NCI-H2196 treated with DMSO at 0.1 percent for 48 hours (cell line): ENCODE results near the gene ABL2.
"Not testable (repeated sequence)": the region's sequence is repeated elsewhere in the genome, so short reads cannot be mapped to it uniquely, and the experiment has no call there.

Experiments used
- DNase-seq: peaks from one replicate; lab custom pipeline; 2025; ENCODE audit not compliant: unreplicated experiment; lab: John Stamatoyannopoulos, UW

ABL2 gene

DNA sequence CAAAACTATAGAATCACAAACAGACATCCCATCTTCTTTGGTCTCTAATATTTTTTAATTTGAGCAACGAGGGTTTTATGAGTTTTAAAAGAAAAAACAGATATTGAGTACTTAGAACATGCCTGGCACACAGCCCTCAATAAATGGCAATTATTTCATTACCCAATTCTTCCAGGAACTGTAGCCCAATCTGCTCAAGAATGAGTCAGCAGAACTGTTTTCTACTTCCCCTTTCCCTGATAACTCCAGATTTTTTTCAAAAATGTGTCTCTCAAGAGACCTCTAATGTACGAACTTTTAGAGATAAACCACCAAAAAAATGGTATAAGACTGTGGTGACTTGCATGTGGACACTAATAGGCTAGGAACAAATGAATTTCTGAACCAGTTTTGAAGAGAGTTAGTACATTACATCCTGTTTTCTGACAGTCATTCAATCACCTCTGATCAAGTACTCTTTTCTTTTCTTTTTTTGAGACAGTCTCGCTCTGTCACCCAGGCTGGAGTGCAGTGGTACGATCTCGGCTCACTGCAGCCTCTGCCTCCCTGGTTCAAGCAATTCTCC lies 11.5 kb downstream of the ABL2 start:
- DNase-seq: no peak

DNA sequence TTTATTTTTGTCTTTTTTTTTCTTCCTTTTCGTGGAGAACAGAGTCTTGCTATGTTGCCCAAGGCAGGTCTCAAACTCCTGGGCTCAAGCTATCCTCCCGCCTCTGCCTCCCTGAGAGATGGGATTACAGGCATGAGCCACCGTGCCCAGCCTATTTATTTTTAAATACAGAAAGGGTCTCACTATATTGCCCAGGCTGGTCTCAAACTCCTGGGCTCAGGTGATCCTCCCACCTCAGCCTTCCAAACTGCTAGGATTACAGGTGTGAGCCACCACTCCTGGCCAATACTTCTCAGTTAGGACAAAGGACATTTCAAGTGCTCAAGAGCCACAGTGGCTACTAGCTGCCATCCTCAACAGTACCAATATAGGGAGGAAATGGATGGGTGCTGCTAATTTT lies 16.2 kb downstream of the ABL2 start:
- DNase-seq: not testable (repeated sequence)

DNA sequence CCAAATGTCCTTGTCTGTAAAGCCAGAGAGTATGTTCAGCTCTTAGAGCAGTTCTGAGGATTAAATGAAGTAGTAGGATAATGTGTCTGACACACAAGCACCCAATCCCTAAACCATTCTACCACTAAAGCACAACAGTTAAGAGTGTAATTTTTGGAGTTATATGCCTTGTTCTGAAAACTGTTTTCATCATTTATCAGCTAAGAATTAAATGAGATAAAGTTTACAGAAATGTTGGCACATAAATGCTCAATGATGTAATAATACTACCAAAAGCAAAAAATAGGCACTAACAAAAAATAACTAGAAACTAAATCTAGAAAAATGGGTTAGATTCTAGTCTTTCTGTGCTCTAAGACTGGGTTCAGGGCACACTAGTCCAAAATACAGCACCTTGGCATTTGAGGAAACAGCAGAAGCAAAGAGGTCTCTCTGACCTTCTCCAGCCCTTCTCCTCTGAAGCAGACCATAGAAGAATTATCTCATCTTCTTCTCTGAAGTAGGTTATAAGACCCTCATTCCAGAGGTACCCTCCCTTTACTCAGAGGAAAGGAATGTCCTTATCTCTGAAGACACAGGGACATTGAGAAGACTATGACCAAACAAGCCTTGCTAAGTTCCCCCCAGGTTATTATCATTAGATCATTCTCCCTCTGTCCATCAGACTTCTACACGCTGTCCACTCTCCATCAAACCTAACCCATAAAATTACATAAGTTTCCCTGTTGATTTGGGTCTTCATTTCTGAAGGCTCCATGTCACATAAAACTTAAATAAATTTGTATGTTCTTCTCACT lies 20.6 kb downstream of the ABL2 start:
- no peak for DNase-seq

DNA sequence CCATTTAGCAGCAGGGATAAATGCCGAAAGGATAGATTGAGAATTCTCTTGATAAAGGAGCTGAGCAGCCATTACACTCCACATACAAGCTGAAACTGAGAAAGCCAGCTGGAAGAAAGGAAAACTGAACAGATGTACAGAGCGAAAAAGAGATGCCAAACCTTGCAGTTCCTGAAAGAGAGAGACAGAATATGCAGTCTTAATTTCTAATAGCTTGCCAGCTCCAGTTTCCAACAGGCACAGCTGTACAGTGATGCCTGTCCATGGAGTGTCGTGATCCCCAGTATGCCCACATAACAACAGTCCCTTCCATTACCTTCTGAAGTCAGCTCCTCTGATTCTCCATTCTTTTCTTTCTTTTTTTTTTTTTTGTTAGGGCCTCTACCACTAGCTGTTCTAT lies 22.7 kb downstream of the ABL2 start:
- no peak for DNase-seq

DNA sequence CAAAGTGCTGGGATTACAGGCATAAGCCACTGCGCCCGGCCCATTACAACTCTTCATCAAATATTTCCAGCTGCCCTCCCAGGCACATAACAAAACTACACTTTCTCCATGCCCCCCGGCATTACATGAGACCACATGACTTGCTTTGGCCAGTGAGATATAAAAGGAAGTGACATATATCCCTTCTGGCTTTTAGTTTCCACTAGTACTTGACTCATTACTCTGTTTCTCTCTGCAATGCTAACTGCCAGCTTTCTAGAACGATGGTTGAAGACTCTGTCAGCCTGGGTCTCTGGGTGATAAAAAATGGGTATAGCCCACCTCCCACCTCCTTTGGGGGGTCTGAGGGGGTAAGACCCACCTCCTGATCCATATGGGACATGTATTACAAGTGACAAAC lies 24.2 kb downstream of the ABL2 start:
- no peak for DNase-seq

DNA sequence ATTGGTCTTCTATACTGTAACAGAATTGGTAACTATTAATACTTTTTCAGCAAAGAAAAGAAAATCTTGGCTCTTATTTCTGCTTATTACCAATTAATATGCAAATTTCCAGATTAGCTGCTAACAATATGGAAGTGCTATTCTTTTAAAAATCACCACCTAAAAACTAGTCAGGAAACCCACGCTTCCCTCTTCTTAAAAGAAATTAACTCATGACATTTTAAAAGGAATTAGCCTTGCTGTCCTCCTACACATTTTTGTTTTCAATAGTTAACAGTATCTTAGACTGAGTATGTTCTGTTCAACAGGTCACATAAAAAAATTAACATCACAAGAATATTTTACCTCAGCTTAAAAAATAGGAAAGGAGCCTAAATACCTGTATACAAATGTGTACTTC lies 27.3 kb downstream of the ABL2 start:
- DNase-seq: no peak

DNA sequence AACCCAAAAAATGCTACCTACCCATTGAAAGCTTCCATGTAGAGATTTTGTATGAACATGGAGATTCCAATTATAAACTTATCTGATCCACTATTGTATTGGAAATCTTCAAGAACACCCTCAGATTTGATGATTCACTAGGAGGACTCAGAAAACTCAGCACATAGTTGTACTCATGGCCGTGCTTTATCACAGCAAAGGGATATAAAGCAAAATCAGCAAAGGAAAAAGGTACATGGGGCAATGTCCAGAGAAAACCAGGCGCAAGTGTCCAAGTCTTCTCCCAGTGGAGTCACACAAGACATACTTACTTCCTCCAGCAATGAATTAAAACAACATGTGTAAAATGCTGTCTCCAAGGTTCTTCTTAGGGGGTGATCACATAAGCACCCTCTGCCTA lies 28.9 kb downstream of the ABL2 start:
- DNase-seq: no peak

DNA sequence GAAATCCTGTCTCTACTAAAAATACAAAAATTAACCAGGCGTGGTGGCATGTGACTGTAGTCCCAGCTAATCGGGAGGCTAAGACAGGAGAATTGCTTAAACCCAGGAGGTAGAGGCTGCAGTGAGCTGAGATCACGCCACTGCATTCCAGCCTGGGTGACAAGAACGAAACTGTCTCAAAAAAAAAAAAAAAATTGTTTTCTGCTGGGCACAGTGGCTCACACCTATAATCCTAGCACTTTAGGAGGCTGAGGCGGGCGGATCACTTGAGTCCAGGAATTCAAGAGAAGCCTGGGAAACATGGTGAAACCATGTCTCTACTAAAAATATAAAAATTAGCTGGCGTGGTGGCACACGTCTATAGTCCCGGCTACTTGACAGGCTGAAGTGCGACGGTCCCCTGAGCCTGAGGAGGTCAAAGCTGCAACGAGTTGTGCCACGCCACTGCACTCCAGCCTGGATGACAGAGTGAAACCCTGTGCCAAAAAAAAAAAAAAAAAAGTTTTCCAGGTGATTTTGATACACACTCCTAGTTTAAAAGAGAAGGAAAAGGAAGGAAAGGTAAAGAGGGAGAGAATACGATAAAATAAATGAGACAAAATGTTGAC lies 31.7 kb downstream of the ABL2 start:
- no peak for DNase-seq

DNA sequence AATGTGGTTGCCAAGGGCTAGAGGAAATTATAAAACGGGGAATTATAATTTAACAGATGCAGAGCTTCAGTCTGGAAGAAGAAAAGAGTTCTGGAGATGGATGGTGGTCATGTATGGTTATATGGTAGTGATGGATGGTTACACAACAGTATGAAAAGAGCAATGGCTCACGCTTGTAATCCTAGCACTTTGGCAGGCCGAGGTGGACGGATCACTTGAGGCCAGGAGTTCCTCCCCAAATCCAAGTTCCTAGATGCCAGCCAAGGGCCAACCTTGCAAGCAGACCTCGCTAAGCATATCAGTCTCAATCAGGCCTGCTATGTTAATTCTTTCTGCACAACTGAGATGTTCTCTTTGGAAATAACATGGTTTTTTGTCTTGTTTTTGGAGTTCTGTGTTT lies 33.6 kb downstream of the ABL2 start:
- DNase-seq: not testable (repeated sequence)

DNA sequence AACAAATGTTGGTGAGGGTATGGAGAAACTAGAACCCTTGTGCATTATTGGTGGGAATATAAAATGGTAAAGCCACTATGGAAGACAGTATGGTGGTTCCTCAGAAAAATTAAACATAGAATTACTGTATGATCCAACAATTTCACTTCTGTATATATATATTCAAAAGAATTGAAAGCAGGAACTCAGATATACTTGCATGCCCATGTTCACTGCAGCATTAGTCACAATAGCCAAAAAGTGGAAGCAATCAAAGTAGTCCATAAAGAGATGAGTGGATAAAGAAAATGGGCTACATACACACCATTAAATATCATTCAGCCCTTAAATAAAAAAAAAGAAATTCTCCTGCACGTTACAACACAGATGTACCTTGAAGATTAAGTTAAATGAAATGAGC lies 34.1 kb downstream of the ABL2 start:
- DNase-seq: no peak

DNA sequence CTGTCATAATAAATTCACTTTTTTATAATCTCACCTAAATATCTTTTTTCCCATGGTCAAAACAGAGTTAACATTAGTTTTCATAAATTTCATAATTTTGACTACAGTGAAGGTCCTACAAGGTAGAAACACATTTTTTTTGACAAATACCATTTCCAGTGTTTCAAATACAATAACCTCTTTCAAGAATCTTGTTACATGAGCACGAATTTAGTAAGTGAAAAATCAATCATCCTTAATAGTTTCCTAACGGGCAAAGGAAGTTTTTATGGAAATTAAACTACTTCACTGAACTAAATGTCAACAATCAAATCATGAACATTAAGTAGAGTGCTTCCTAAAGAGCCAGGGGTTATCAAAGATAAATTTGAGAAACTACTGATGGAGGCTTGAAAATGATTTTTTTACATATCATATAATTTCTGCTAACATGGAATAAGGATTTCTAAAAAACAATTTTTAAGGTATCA lies 35.4 kb downstream of the ABL2 start:
- DNase-seq: no peak

DNA sequence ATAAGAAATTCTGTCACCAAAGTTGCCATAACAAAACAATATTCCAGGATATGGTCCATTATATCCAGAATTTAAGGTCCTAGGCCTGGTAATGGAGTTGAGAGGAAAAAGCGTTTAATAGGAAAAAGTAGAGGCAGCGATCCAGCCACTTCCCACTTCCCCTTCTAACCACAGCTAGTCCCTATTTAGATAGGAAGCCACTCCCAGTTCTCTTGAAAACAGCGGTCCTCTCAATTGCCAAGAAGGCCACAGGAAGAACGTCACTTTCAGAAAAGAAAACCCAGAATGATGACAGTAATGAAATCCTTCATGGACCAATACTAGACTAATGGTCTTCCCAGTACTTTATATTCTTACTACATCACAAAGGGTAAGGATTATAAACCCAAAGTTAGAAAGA lies 38.6 kb downstream of the ABL2 start:
- DNase-seq: no peak

DNA sequence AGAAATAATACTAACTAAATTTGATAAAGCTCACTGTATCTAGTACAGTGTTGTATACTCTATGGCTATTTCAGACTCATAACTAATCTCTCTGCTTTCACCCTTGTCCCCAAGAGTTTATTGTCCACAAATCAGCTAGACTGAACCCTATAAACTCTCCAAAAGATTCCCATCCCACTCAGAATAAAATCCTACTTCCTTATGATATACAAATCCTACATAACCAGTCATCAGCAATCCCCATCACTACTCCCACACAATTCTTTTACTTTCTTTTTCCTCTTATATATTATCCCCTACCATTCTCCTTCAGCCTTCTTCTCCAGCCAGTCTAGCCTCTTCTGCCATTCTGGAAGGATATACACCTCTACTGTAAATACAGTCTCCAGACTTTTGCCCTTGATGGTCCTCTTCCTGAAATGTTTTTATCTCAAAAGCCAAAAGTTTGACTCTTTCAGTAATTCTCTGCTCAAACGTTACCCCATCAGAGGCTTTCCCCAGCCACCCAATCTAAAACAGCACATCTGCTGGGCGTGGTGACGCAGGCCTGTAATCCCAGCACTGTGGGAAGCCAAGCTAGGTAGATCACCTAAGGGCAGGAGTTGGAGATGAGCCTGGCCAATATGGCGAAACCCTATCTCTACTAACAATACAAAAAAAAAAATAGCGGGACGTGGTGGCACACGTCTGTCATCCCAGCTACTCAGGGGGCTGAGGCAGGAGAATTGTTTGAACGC lies 41.6 kb downstream of the ABL2 start:
- DNase-seq: no peak

DNA sequence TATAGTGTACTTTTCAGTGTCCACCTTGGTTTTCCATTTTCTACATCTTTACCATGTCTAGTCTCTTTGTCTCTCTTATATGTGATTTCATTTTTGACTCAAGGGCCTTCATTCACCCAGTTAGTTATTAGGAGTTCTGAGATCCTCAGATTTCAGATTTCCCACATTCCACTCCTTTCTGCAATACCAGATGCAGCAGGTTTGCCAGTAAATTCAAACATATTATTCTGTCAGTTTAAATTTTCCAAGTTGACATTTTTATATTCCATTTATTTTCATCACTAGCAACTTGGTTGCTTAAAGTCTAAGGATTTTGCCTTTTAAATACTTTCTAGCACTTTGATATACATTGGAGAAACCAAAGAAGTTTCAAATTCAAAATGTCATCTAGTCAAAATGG lies 42.4 kb downstream of the ABL2 start:
- DNase-seq: no peak

DNA sequence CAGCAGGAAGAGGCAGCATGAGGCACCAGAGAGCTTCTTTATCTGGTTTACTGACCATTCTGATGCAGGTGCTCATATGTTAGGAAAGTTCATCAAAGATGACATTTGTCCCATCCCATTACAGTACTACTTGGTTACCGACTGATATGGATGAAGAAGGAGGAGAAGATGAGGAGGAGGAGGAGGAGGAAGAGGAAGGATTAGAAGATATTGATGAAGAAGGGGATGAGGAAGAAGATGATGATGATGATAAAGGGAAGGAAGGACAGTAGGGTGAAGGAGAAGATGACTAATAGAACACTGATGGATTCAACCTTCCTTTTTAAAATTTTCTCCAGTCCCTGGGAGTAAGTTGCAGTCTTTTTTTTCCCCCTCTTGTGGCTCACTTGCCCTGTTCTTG lies 45.1 kb downstream of the ABL2 start:
- DNase-seq: no peak

DNA sequence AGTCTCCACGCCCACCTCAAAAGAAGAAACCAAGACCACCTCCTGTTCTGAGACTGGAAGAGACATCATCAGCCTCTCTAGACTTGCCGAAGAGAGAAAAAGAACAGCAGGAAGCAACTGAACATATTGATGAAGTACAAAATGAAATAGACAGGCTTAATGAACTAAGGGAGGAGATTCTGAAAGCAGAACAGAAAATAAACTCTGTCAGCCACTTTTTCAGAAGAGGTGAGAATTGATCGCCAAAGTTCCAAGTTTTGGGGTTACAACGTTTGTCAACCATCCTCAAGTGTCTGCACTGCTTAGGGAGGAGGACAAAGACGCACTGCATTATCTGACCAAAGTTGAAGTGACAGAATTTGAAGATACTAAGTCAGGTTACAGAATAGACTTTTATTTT lies 45.6 kb downstream of the ABL2 start:
- DNase-seq: no peak

DNA sequence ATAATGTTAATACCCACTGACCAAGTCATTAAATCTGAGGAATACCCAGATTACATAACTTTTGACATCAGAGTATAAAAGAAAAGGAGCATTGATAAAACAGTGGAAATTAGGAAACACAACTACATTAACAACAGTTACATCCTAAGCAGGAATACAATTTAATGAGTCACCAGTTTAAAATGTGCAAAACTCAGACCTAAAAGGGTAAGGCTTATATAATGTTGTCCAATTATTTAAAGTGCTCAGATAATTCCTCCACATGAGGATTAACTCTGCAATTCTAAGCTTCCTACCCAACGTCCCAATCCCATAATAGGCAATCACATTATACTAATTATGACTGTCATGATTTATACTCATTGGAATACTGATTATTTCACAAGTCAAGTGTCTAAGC lies 50.5 kb downstream of the ABL2 start:
- no peak for DNase-seq

DNA sequence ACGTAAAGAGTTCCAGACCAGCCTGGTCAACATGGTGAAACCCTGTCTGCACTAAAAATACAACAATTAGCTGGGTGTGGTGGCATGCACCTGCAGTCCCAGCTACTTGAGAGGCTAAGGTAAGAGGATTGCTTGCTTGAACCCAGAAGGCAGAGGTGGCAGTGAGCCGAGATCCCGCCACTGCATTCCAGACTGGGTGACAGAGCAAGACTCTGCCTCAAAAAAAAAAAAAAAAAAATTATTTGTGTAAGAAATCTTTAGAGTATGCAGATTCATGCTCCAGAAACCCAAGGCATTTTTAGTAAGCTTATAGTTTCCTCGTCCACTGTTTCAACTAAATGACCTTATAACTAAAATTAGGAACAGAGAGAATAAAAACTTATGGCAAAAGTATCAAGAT lies 51.3 kb downstream of the ABL2 start:
- DNase-seq: no peak

DNA sequence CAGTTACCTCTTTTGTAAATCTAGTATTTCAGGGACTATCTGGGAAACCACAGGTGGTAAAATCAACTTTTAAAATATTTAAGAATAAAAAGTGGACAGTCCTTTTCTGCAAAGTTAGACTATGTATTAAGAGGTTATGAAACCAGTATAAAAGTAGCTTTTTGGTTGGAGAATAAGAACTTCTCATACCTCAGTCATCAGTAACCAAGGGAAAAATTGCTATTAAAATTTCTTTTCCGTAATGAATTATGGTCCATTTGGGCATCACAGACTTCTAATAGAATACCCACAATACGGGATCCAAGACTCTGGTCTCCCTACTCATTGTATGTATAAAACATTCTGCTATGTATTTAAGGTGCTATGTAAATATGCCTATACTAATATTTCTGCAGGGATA lies 51.9 kb downstream of the ABL2 start:
- no peak for DNase-seq

DNA sequence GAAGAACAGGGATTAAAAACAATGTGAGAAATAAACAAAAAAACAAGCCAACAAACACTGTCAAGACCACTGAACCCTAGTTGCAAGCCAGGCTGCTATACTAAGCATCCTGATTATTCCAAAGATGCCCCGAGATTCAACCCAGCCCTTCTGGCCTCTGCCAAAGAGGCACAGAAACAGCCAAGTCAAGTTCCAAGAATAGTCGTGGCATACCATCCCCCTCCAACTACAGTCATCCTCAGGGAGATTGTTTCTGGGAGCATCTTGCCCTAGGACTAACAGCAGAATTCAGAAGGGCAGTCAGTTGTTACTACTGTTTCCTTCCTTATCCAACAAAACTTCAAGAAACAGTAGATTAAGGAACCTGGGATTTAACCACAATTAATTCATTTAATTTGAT lies 52.3 kb downstream of the ABL2 start:
- DNase-seq: no peak

DNA sequence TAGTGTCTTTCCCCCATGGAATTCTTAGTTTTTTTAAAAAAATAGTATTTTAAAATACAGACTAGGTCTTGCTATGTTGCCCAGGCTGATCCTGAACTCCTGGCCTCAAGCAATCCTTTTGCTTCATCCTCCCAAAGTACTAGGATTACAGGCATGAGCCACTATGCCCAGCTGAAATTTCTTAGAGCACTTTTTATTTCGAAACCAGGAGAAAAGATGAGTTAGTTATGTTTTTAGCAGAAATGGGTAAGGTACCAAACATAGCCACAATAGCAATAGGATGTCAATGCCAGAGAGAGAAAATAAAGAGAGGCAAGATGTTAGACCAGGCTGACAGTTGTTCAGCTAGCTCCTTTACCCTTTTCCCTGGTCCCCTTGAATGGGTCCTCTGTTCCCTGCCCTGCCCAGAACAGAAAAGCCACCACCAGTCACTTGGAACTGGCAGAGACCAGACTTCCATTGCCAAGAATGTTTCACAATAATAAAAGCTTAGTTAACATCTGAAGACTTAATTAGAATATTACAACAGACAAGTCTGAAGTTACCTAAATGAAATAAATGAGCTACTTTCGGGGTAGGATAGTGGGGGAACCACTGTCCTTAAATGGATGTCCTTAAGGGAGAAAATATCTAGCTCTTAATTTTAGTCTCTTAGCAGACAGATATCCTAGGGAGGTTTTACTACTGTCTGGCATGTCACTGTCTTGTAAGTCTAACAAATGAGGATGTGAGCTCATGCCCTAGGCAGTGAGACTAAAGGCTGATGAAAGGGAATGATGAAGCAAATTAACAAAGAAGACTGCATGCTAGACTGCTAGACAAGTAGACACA lies 54.3 kb downstream of the ABL2 start:
- no peak for DNase-seq
